ENCODE data around the gene CABYR. TPM values are rescaled to one million over a fixed set of nuclear protein-coding genes. Genes with fewer than 3 reads are reported as not detected.

CABYR gene
- total RNA-seq, 1 experiment from 2014 or later, result 3.3 TPM

DNA sequence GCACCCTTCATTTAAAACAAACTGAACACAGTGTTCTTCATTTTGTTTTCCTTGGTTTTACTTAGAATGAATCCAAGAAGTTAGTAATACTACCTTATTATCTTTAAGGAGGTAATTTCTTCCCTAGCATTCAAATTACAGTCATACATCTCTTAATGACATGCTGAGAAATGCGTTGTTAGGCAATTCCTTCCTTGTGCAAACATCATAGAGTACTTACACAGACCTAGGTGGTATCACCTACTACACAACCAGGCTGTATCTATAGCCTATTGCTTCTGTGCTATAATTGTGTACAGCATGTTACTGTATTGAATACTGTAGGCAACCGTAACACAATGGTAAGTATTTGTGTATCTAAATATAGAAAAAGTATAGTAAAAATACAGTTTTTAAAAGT is 8.4 kb upstream of the CABYR start:
- no peaks in the 10 kb centered on the region for H3K36me3 Mint-ChIP-seq (ENCODE audit: insufficient read depth, unreplicated experiment)
- no TSS peak for BruUV-seq (replicated peaks)

DNA sequence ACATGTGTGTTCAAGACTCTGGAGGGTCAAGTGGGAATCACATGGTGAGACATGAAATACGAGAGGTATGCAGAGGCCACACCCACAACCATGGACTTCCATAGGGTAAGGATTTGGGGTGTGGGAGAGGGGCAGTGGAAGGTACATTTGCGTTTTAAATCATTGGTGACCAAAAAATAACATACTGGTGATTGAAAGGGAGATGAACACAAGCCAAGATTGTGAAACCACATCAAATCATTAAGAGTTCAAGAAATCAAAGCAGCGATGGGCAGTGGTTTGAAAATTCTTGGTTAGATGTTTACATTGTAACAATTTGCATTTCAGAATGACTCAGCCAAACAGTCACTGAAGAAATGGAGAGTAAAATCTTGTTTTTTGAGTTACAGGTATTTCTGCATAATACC is 1.9 kb upstream of the CABYR start:
- H3K9me3 Mint-ChIP-seq (ENCODE audit: unreplicated experiment), result no peaks in the 10 kb centered on the region
- Histone ChIP-seq H3K9me3 (no peaks in the 10 kb centered on the region), H3K36me3 (ENCODE audit: control insufficient read depth, insufficient read depth, low read length) (no peaks in the 10 kb centered on the region), H3K4me1 (no peaks in the 10 kb centered on the region), H3K27me3 (replicated peaks; ENCODE audit: control insufficient read depth, insufficient read depth, low read length) (no peaks in the 10 kb centered on the region), H3K4me3 (ENCODE audit: low read depth, low read length) (no peak overlapping the region)
- peaks cover 7% of the 10 kb centered on the region for H3K36me3 Mint-ChIP-seq (ENCODE audit: insufficient read depth, unreplicated experiment)
- CTCF ChIA-PET, result no interaction called here
- no peaks in the 10 kb centered on the region for H3K27me3 Mint-ChIP-seq (ENCODE audit: insufficient read depth, unreplicated experiment)
- POLR2A ChIA-PET, result no interaction called here
- H3K4me1 Mint-ChIP-seq (ENCODE audit: low read depth, unreplicated experiment), result no peaks in the 10 kb centered on the region
- intact Hi-C loops (cut with micrococcal nuclease; ENCODE audit: unreplicated experiment), result no loop called here
- DNase-seq, result no peak
- BruUV-seq (replicated peaks), result no TSS peak
- peak overlapping the region; percentile 24 for H3K4me3 Mint-ChIP-seq (ENCODE audit: unreplicated experiment)
- TF ChIP-seq, protein P1, sequence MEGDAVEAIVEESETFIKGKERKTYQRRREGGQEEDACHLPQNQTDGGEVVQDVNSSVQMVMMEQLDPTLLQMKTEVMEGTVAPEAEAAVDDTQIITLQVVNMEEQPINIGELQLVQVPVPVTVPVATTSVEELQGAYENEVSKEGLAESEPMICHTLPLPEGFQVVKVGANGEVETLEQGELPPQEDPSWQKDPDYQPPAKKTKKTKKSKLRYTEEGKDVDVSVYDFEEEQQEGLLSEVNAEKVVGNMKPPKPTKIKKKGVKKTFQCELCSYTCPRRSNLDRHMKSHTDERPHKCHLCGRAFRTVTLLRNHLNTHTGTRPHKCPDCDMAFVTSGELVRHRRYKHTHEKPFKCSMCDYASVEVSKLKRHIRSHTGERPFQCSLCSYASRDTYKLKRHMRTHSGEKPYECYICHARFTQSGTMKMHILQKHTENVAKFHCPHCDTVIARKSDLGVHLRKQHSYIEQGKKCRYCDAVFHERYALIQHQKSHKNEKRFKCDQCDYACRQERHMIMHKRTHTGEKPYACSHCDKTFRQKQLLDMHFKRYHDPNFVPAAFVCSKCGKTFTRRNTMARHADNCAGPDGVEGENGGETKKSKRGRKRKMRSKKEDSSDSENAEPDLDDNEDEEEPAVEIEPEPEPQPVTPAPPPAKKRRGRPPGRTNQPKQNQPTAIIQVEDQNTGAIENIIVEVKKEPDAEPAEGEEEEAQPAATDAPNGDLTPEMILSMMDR (IDR thresholded peaks at IDR 0.05; ENCODE audit: insufficient read depth in 1 of 2, low read depth in 1 of 2, low read length in 1 of 2, severe bottlenecking in 1 of 2, unreplicated experiment in 1 of 2), result no peak
- H3K27ac Mint-ChIP-seq (ENCODE audit: unreplicated experiment), result no peak overlapping the region

More for the DNA sequence above, 8.4 kb upstream of the CABYR start:
- DNase-seq, result no peak
- Mint-ChIP-seq H3K27me3 (ENCODE audit: insufficient read depth, unreplicated experiment) (no peaks in the 10 kb centered on the region), H3K4me3 (ENCODE audit: unreplicated experiment) (no peak overlapping the region), H3K9me3 (ENCODE audit: unreplicated experiment) (no peaks in the 10 kb centered on the region), H3K27ac (ENCODE audit: unreplicated experiment) (no peak overlapping the region), H3K4me1 (ENCODE audit: low read depth, unreplicated experiment) (peaks cover 5% of the 10 kb centered on the region)
- Histone ChIP-seq H3K27me3 (replicated peaks; ENCODE audit: control insufficient read depth, insufficient read depth, low read length) (no peaks in the 10 kb centered on the region), H3K4me3 (ENCODE audit: low read depth, low read length) (no peak overlapping the region), H3K36me3 (ENCODE audit: control insufficient read depth, insufficient read depth, low read length) (no peaks in the 10 kb centered on the region), H3K4me1 (no peaks in the 10 kb centered on the region), H3K9me3 (no peaks in the 10 kb centered on the region)
- TF ChIP-seq, protein P1 (IDR thresholded peaks at IDR 0.05; ENCODE audit: insufficient read depth in 1 of 2, low read depth in 1 of 2, low read length in 1 of 2, severe bottlenecking in 1 of 2, unreplicated experiment in 1 of 2), result no peak
- POLR2A ChIA-PET, result no interaction called here
- CTCF ChIA-PET, result no interaction called here
- intact Hi-C loops (cut with micrococcal nuclease; ENCODE audit: unreplicated experiment), result no loop called here

DNA sequence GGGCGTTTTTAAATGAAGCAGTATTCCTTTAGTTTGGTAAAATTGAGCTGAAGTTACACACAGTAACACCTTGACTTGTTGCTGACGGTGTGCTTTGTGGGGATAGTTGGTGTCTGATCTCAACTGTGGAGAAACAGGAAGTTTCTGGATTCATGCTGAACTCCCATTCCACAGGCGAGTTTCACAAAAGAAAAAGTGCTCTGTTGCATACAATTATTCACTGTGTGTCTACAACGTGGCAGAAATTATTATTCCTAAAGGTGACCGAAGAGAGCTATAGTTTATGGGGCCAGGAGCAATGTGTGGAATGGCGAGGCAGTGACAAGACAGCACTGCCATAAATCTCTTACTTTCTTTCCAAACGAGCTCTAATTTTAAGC is 463 bp upstream of the CABYR start:
- H3K4me3 Mint-ChIP-seq (ENCODE audit: unreplicated experiment), result peak overlapping the region; percentile 67
- H3K4me1 ChIP-seq, result no peaks in the 10 kb centered on the region
- ChIA-PET CTCF (interaction anchor here (0.6 to 1.2 kb wide), 2 partner anchors 87 to 351 kb away, joined by 3 to 5 read pairs; no protein-coding TSS in a partner anchor), POLR2A (interaction anchor here (0.6 to 0.7 kb wide), 5 partner anchors 43 to 640 kb away, joined by 3 to 4 read pairs (median 3); no protein-coding TSS in a partner anchor)
- H3K9me3 ChIP-seq, result no peaks in the 10 kb centered on the region
- TF ChIP-seq, protein P1 (IDR thresholded peaks at IDR 0.05; ENCODE audit: insufficient read depth in 1 of 2, low read depth in 1 of 2, low read length in 1 of 2, severe bottlenecking in 1 of 2, unreplicated experiment in 1 of 2), result no peak
- peak overlapping the region; percentile 51 for H3K4me3 ChIP-seq (ENCODE audit: low read depth, low read length)
- peak in 1 of 2 experiments; percentile 1 for DNase-seq
- H3K36me3 ChIP-seq (ENCODE audit: control insufficient read depth, insufficient read depth, low read length), result no peaks in the 10 kb centered on the region
- BruUV-seq (replicated peaks), result TSS peak; percentile 72
- H3K36me3 Mint-ChIP-seq (ENCODE audit: insufficient read depth, unreplicated experiment), result peaks cover 7% of the 10 kb centered on the region
- no peaks in the 10 kb centered on the region for H3K9me3 Mint-ChIP-seq (ENCODE audit: unreplicated experiment)
- no peaks in the 10 kb centered on the region for H3K27me3 ChIP-seq (replicated peaks; ENCODE audit: control insufficient read depth, insufficient read depth, low read length)
- no peaks in the 10 kb centered on the region for H3K27me3 Mint-ChIP-seq (ENCODE audit: insufficient read depth, unreplicated experiment)
- intact Hi-C loops (cut with micrococcal nuclease; ENCODE audit: unreplicated experiment), result no loop called here
- H3K4me1 Mint-ChIP-seq (ENCODE audit: low read depth, unreplicated experiment), result no peaks in the 10 kb centered on the region
- peak overlapping the region; percentile 91 for H3K27ac Mint-ChIP-seq (ENCODE audit: unreplicated experiment)
